Panc1 (cell line): Measurements from ENCODE around the gene ABI1.

Source experiments
- TCF7L2 ChIP-seq: IDR thresholded peaks from 2 replicates; pipeline ENCODE4 v1.6.1; 2011; ENCODE audit warnings: mild to moderate bottlenecking, low read depth, low read length, inconsistent platforms
- TF ChIP-seq, protein P1 (sequence below): fragments of 450-650 bp; IDR thresholded peaks from 2 replicates; pipeline ENCODE4 v1.5.1; 2017; ENCODE audit warnings: mild to moderate bottlenecking

- TF ChIP-seq, protein P1, sequence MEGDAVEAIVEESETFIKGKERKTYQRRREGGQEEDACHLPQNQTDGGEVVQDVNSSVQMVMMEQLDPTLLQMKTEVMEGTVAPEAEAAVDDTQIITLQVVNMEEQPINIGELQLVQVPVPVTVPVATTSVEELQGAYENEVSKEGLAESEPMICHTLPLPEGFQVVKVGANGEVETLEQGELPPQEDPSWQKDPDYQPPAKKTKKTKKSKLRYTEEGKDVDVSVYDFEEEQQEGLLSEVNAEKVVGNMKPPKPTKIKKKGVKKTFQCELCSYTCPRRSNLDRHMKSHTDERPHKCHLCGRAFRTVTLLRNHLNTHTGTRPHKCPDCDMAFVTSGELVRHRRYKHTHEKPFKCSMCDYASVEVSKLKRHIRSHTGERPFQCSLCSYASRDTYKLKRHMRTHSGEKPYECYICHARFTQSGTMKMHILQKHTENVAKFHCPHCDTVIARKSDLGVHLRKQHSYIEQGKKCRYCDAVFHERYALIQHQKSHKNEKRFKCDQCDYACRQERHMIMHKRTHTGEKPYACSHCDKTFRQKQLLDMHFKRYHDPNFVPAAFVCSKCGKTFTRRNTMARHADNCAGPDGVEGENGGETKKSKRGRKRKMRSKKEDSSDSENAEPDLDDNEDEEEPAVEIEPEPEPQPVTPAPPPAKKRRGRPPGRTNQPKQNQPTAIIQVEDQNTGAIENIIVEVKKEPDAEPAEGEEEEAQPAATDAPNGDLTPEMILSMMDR = no peak
- no peak for TF ChIP-seq TCF7L2
These were observed 130.2 kb downstream of the ABI1 start for GRCh38 chr10:26730552-26730951.
